Ovary (tissue), 3 donors: Measurements from ENCODE around the gene LRRC52.

Experiments
- CTCF ChIP-seq, 3 donors: fragments of 450-650 bp in 2 of 3; fragments of 200-600 bp in 1 of 3; IDR thresholded peaks; one replicate each; pipeline versions ENCODE4 v1.5.1 to v1.8.0; 2016 to 2022; ENCODE audit warnings: antibody characterized with exemption in 3 of 3, mild to moderate bottlenecking in 1 of 3
- EP300 ChIP-seq: sonication (generic); formaldehyde crosslinking; IDR thresholded peaks from one replicate; pipeline ENCODE4 v1.6.1; 2017; ENCODE audit warnings: antibody characterized with exemption
- POLR2A ChIP-seq: fragments of 450-650 bp; IDR thresholded peaks from one replicate; pipeline ENCODE4 v1.6.1; 2017; ENCODE audit warnings: antibody characterized with exemption, mild to moderate bottlenecking, moderate library complexity
- donor health status: DM: no; HTN: no; CAD: no.

GRCh38 chr1:165565751-165566490 lies 22.1 kb downstream of the LRRC52 start:
- no peak for TF ChIP-seq CTCF (IDR thresholded peaks at IDR 0.05)
- no peak for TF ChIP-seq POLR2A
- TF ChIP-seq EP300: no peak
